Measurements from ENCODE around the gene CIDEC.

GRCh38 chr3:9826815-9827573 is 53.1 kb downstream of the CIDEC start:
- TF ChIP-seq MAX (IDR thresholded peaks at IDR 0.05), result no peak
- TF ChIP-seq JUND (IDR thresholded peaks at IDR 0.05), result no peak
- no peak for TF ChIP-seq SP1 (IDR thresholded peaks at IDR 0.05)
- TF ChIP-seq CTCF (IDR thresholded peaks at IDR 0.05; ENCODE audit: low read depth, low read length, missing input control), result no peak
- TF ChIP-seq REST (IDR thresholded peaks at IDR 0.05), result no peak
- TF ChIP-seq TAF1 (conservative IDR thresholded peaks at IDR 0.05), result no peak
- no peak for TF ChIP-seq ATF3 (IDR thresholded peaks at IDR 0.05)
- TF ChIP-seq ZBTB33 (IDR thresholded peaks at IDR 0.05), result no peak

All from liver (tissue), 3 donors.